K562 (cell line): Measurements from ENCODE around the gene SLC7A8. TPM values are rescaled to one million over a fixed set of nuclear protein-coding genes. Genes with fewer than 3 reads are reported as not detected.
A peak's percentile ranks its signal among the peaks of the same experiment; 100 is the strongest.

Source experiments
- GATA2 ChIP-seq: sonication (generic); formaldehyde crosslinking; IDR thresholded peaks from 2 replicates; pipeline ENCODE4 v1.4.0; 2020; ENCODE audit warnings: mild to moderate bottlenecking, missing genetic modification reagents
- KLF10 ChIP-seq: fragments of 250-450 bp; sonication (Bioruptor Pico); IDR thresholded peaks from 2 replicates; pipeline ENCODE4 v1.6.1; 2021; ENCODE audit warnings: matching md5 sums
- MCM2 ChIP-seq: fragments of 450-650 bp; IDR thresholded peaks from 2 replicates; pipeline ENCODE4 v1.6.1; 2017; ENCODE audit warnings: low read depth, mild to moderate bottlenecking
- MED1 ChIP-seq: sonication (generic); formaldehyde crosslinking; IDR thresholded peaks from 2 replicates; pipeline ENCODE4 v1.8.1; 2023; ENCODE audit warnings: missing genetic modification reagents, borderline replicate concordance
- polyA plus RNA-seq, 8 experiments: library from polyadenylated mRNA; depleted of rRNA in 4 of 8; stranded (reverse) in 5 of 8; unstranded in 3 of 8; fragments of >200 nt; fragmentation: Nextera tagmentation in 2 of 8; fragmentation: Illumina TruSeq in 1 of 8; extraction: Ambion mirVana in 2 of 8; extraction: Trizol in 1 of 8; gene quantifications; 2 replicates each; pipeline versions ENCODE4 v1.2.1 to v1.2.3, GENCODE V29; 2011 to 2014; ENCODE audit warnings: inconsistent platforms in 1 of 8, missing spikeins in 1 of 8
- total RNA-seq, 7 experiments: library from RNA; depleted of rRNA in 6 of 7; stranded (reverse); fragments of >200 nt in 6 of 7; fragmentation: Illumina TruSeq in 2 of 7; extraction: Trizol in 2 of 7; gene quantifications; 2 replicates each; pipeline versions ENCODE4 v1.2.1 to v1.2.3, GENCODE V29; 2011 to 2021; ENCODE audit warnings: low replicate concordance in 1 of 7
- TF ChIP-seq, protein P1 (sequence below): fragments of 450-650 bp; IDR thresholded peaks from 2 replicates; pipeline ENCODE4 v1.6.1; 2014; ENCODE audit warnings: low read depth, mild to moderate bottlenecking, moderate library complexity, borderline replicate concordance
- TF ChIP-seq, protein P2 (sequence below), 2 experiments: IDR thresholded peaks; 2 replicates each; pipeline ENCODE4 v1.6.1; 2012; ENCODE audit warnings: improper control_type of control experiment in 2 of 2, low read depth in 2 of 2, low read length in 2 of 2, borderline replicate concordance in 1 of 2
- TF ChIP-seq, protein P3 (sequence below): fragments of 450-650 bp; IDR thresholded peaks from 2 replicates; pipeline ENCODE4 v1.6.1; 2016; ENCODE audit warnings: mild to moderate bottlenecking, moderate library complexity
- TF ChIP-seq, protein P4 (sequence below): fragments of 250-450 bp; sonication (Bioruptor Pico); IDR thresholded peaks from 2 replicates; pipeline ENCODE4 v1.5.0; 2021
- TF ChIP-seq, protein P5 (sequence below): sonication (generic); formaldehyde crosslinking; IDR thresholded peaks from 2 replicates; pipeline ENCODE4 v1.8.0; 2023; ENCODE audit warnings: mild to moderate bottlenecking, missing genetic modification reagents

The SLC7A8 gene
- total and polyA plus RNA-seq, 9 of the 15 experiments (the other 6 are each of a cell fraction or from before 2014, with no cell fraction given) = 2.0 to 33.0 (median 6.0) TPM

DNA sequence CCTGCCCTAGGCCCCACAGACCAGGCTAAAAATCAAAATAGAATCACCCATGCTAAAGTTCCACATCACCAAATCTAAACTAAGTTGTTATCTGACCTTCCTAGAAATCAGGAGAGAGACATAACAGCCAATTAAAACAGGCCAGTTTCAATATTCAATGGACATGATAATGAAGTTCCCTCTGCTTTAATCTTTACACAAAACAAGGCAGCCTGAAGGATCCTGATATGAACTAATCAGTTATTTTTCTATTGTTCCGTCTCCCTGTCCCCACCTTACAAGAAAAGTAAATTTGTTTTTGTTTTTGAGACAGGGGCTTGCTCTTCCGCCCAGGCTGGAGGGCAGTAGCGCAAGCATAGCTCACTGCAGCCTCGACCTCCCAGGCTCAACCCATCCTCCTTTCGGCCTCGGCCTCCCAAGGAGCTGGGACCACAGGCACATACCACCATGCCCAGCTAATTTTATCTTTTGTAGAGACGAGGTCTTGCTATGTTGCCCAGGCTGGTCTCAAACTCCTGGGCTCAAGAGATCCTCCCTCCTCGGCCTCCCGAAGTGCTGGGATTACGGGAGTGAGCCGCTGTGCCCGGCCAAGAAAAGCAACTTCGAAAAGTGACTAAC lies 59.0 kb downstream of the SLC7A8 start (continued):
- TF ChIP-seq, protein P1, sequence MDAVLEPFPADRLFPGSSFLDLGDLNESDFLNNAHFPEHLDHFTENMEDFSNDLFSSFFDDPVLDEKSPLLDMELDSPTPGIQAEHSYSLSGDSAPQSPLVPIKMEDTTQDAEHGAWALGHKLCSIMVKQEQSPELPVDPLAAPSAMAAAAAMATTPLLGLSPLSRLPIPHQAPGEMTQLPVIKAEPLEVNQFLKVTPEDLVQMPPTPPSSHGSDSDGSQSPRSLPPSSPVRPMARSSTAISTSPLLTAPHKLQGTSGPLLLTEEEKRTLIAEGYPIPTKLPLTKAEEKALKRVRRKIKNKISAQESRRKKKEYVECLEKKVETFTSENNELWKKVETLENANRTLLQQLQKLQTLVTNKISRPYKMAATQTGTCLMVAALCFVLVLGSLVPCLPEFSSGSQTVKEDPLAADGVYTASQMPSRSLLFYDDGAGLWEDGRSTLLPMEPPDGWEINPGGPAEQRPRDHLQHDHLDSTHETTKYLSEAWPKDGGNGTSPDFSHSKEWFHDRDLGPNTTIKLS = no peak
- TF ChIP-seq, protein P2, sequence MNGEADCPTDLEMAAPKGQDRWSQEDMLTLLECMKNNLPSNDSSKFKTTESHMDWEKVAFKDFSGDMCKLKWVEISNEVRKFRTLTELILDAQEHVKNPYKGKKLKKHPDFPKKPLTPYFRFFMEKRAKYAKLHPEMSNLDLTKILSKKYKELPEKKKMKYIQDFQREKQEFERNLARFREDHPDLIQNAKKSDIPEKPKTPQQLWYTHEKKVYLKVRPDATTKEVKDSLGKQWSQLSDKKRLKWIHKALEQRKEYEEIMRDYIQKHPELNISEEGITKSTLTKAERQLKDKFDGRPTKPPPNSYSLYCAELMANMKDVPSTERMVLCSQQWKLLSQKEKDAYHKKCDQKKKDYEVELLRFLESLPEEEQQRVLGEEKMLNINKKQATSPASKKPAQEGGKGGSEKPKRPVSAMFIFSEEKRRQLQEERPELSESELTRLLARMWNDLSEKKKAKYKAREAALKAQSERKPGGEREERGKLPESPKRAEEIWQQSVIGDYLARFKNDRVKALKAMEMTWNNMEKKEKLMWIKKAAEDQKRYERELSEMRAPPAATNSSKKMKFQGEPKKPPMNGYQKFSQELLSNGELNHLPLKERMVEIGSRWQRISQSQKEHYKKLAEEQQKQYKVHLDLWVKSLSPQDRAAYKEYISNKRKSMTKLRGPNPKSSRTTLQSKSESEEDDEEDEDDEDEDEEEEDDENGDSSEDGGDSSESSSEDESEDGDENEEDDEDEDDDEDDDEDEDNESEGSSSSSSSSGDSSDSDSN (IDR thresholded peaks at IDR 0.05; ENCODE audit: borderline replicate concordance in 1 of 2, low read depth in 2 of 2, low read length in 2 of 2) = no peak
- TF ChIP-seq MED1 (CRISPR knock-in tag) (no peak), GATA2 (CRISPR knock-in tag) (no peak), MCM2 (no peak), KLF10 (CRISPR knock-in tag) (no peak)
- TF ChIP-seq, protein P3, sequence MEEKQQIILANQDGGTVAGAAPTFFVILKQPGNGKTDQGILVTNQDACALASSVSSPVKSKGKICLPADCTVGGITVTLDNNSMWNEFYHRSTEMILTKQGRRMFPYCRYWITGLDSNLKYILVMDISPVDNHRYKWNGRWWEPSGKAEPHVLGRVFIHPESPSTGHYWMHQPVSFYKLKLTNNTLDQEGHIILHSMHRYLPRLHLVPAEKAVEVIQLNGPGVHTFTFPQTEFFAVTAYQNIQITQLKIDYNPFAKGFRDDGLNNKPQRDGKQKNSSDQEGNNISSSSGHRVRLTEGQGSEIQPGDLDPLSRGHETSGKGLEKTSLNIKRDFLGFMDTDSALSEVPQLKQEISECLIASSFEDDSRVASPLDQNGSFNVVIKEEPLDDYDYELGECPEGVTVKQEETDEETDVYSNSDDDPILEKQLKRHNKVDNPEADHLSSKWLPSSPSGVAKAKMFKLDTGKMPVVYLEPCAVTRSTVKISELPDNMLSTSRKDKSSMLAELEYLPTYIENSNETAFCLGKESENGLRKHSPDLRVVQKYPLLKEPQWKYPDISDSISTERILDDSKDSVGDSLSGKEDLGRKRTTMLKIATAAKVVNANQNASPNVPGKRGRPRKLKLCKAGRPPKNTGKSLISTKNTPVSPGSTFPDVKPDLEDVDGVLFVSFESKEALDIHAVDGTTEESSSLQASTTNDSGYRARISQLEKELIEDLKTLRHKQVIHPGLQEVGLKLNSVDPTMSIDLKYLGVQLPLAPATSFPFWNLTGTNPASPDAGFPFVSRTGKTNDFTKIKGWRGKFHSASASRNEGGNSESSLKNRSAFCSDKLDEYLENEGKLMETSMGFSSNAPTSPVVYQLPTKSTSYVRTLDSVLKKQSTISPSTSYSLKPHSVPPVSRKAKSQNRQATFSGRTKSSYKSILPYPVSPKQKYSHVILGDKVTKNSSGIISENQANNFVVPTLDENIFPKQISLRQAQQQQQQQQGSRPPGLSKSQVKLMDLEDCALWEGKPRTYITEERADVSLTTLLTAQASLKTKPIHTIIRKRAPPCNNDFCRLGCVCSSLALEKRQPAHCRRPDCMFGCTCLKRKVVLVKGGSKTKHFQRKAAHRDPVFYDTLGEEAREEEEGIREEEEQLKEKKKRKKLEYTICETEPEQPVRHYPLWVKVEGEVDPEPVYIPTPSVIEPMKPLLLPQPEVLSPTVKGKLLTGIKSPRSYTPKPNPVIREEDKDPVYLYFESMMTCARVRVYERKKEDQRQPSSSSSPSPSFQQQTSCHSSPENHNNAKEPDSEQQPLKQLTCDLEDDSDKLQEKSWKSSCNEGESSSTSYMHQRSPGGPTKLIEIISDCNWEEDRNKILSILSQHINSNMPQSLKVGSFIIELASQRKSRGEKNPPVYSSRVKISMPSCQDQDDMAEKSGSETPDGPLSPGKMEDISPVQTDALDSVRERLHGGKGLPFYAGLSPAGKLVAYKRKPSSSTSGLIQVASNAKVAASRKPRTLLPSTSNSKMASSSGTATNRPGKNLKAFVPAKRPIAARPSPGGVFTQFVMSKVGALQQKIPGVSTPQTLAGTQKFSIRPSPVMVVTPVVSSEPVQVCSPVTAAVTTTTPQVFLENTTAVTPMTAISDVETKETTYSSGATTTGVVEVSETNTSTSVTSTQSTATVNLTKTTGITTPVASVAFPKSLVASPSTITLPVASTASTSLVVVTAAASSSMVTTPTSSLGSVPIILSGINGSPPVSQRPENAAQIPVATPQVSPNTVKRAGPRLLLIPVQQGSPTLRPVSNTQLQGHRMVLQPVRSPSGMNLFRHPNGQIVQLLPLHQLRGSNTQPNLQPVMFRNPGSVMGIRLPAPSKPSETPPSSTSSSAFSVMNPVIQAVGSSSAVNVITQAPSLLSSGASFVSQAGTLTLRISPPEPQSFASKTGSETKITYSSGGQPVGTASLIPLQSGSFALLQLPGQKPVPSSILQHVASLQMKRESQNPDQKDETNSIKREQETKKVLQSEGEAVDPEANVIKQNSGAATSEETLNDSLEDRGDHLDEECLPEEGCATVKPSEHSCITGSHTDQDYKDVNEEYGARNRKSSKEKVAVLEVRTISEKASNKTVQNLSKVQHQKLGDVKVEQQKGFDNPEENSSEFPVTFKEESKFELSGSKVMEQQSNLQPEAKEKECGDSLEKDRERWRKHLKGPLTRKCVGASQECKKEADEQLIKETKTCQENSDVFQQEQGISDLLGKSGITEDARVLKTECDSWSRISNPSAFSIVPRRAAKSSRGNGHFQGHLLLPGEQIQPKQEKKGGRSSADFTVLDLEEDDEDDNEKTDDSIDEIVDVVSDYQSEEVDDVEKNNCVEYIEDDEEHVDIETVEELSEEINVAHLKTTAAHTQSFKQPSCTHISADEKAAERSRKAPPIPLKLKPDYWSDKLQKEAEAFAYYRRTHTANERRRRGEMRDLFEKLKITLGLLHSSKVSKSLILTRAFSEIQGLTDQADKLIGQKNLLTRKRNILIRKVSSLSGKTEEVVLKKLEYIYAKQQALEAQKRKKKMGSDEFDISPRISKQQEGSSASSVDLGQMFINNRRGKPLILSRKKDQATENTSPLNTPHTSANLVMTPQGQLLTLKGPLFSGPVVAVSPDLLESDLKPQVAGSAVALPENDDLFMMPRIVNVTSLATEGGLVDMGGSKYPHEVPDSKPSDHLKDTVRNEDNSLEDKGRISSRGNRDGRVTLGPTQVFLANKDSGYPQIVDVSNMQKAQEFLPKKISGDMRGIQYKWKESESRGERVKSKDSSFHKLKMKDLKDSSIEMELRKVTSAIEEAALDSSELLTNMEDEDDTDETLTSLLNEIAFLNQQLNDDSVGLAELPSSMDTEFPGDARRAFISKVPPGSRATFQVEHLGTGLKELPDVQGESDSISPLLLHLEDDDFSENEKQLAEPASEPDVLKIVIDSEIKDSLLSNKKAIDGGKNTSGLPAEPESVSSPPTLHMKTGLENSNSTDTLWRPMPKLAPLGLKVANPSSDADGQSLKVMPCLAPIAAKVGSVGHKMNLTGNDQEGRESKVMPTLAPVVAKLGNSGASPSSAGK = no peak
- TF ChIP-seq, protein P4, sequence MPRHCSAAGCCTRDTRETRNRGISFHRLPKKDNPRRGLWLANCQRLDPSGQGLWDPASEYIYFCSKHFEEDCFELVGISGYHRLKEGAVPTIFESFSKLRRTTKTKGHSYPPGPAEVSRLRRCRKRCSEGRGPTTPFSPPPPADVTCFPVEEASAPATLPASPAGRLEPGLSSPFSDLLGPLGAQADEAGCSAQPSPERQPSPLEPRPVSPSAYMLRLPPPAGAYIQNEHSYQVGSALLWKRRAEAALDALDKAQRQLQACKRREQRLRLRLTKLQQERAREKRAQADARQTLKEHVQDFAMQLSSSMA (CRISPR knock-in tag) = no peak
- TF ChIP-seq, protein P5, sequence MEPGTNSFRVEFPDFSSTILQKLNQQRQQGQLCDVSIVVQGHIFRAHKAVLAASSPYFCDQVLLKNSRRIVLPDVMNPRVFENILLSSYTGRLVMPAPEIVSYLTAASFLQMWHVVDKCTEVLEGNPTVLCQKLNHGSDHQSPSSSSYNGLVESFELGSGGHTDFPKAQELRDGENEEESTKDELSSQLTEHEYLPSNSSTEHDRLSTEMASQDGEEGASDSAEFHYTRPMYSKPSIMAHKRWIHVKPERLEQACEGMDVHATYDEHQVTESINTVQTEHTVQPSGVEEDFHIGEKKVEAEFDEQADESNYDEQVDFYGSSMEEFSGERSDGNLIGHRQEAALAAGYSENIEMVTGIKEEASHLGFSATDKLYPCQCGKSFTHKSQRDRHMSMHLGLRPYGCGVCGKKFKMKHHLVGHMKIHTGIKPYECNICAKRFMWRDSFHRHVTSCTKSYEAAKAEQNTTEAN (CRISPR knock-in tag) = 0 out of 2 replicates have a peak, but pooled peaks have one; percentile 27
